ENCODE measurements around the gene ANTXR1.

ANTXR1 gene

GRCh38 chr2:69181806-69182427, 168.9 kb downstream of the ANTXR1 start:
- no peak for DNase-seq (ENCODE audit: low spot score)

GRCh38 chr2:69183659-69184058, 170.7 kb downstream of the ANTXR1 start:
- DNase-seq (ENCODE audit: low spot score): no peak

- no peak for DNase-seq (ENCODE audit: low spot score)
Measured at GRCh38 chr2:69184224-69184623, 171.2 kb downstream of the ANTXR1 start.

GRCh38 chr2:69185807-69186206, 172.8 kb downstream of the ANTXR1 start:
- DNase-seq (ENCODE audit: low spot score): no peak

GRCh38 chr2:69186614-69187013, 173.6 kb downstream of the ANTXR1 start:
- DNase-seq (ENCODE audit: low spot score): no peak

GRCh38 chr2:69188182-69188900, 175.4 kb downstream of the ANTXR1 start:
- no peak for DNase-seq (ENCODE audit: low spot score)

GRCh38 chr2:69190743-69191404, 177.9 kb downstream of the ANTXR1 start:
- DNase-seq (ENCODE audit: low spot score): no peak

- no peak for DNase-seq (ENCODE audit: low spot score)
Measured at GRCh38 chr2:69191634-69192033, 178.7 kb downstream of the ANTXR1 start.

GRCh38 chr2:69192176-69192945, 179.4 kb downstream of the ANTXR1 start:
- DNase-seq (ENCODE audit: low spot score): no peak

GRCh38 chr2:69195706-69196105, 182.7 kb downstream of the ANTXR1 start:
- no peak for DNase-seq (ENCODE audit: low spot score)

GRCh38 chr2:69196327-69197117, 183.5 kb downstream of the ANTXR1 start:
- no peak for DNase-seq (ENCODE audit: low spot score)

- DNase-seq (ENCODE audit: low spot score): no peak
Measured at GRCh38 chr2:69200107-69200520, 187.1 kb downstream of the ANTXR1 start.

- no peak for DNase-seq (ENCODE audit: low spot score)
Measured at GRCh38 chr2:69201259-69201658, 188.3 kb downstream of the ANTXR1 start.

- DNase-seq (ENCODE audit: low spot score): no peak
Measured at GRCh38 chr2:69202327-69202726, 189.3 kb downstream of the ANTXR1 start.

- DNase-seq (ENCODE audit: low spot score): no peak
Measured at GRCh38 chr2:69203166-69203985, 190.4 kb downstream of the ANTXR1 start.

- DNase-seq (ENCODE audit: low spot score): no peak
Measured at GRCh38 chr2:69204654-69205053, 191.7 kb downstream of the ANTXR1 start.

GRCh38 chr2:69205076-69205475, 192.1 kb downstream of the ANTXR1 start:
- no peak for DNase-seq (ENCODE audit: low spot score)

GRCh38 chr2:69205491-69205890, 192.5 kb downstream of the ANTXR1 start:
- no peak for DNase-seq (ENCODE audit: low spot score)

GRCh38 chr2:69208023-69208595, 195.1 kb downstream of the ANTXR1 start:
- DNase-seq (ENCODE audit: low spot score): no peak

- no peak for DNase-seq (ENCODE audit: low spot score)
Measured at GRCh38 chr2:69209482-69209881, 196.5 kb downstream of the ANTXR1 start.
